Mammary epithelial cell (primary cell): ENCODE measurements around the gene CNNM3.

Experiments used
- EZH2 ChIP-seq: IDR thresholded peaks from 2 replicates; pipeline ENCODE4 v1.6.1; 2012; ENCODE audit warnings: low read length, inconsistent platforms, borderline replicate concordance
- TF ChIP-seq, protein P1 (sequence below), 2 donors: IDR thresholded peaks in 1 of 2; conservative IDR thresholded peaks in 1 of 2; 2 replicates each; pipeline ENCODE4 v1.5.1; 2011 to 2012; ENCODE audit warnings: inconsistent platforms in 2 of 2, low read length in 2 of 2, mild to moderate bottlenecking in 2 of 2, control low read depth in 1 of 2, low read depth in 1 of 2; ENCODE audit not compliant: insufficient read depth in 1 of 2; ENCODE audit errors: extremely low read depth in 1 of 2

DNA sequence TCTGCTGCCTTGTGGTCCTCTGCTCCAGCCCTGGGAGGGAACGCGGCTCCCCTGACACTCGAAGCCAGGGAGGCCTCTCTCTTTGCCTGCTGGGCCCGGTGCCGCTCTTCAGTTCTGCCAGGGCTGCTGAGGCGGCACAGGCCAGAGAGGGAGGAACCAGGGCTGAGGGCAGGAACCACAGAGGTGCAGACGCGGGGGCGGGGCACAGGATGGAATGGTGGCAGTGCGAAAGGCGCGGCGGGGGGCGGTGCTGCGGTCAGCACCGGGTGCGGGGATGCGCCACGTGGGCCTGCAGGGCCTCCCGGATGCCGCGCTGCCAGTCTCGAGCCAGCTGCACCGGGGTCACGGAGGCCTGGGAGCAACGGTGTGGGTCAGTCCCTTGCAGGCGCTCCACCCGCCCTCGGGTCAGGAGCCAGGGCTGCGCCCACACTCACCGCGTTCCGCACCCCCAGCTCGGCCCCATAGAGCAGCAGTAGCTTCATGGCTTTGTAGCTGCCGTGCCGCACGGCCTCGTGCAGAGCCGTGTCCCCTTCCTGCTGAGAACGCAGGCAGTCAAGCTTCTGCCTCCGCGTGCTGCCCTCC, 23.3 kb downstream of the CNNM3 start:
- TF ChIP-seq, protein P1, sequence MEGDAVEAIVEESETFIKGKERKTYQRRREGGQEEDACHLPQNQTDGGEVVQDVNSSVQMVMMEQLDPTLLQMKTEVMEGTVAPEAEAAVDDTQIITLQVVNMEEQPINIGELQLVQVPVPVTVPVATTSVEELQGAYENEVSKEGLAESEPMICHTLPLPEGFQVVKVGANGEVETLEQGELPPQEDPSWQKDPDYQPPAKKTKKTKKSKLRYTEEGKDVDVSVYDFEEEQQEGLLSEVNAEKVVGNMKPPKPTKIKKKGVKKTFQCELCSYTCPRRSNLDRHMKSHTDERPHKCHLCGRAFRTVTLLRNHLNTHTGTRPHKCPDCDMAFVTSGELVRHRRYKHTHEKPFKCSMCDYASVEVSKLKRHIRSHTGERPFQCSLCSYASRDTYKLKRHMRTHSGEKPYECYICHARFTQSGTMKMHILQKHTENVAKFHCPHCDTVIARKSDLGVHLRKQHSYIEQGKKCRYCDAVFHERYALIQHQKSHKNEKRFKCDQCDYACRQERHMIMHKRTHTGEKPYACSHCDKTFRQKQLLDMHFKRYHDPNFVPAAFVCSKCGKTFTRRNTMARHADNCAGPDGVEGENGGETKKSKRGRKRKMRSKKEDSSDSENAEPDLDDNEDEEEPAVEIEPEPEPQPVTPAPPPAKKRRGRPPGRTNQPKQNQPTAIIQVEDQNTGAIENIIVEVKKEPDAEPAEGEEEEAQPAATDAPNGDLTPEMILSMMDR (conservative IDR thresholded peaks at IDR 0.05 in 1 of 2, IDR thresholded peaks at IDR 0.05 in 1 of 2; ENCODE audit: extremely low read depth in 1 of 2, insufficient read depth in 1 of 2, low read depth in 1 of 2, low read length in 2 of 2): no peak
- no peak for TF ChIP-seq EZH2
